ENCODE measurements around the gene PSMD4. TPM values are rescaled to one million over a fixed set of nuclear protein-coding genes. Genes with fewer than 3 reads are reported as not detected.
A peak's percentile ranks its signal among the peaks of the same experiment; 100 is the strongest.
"Not testable (repeated sequence)": the region's sequence is repeated elsewhere in the genome, so short reads cannot be mapped to it uniquely, and the experiment has no call there.

The PSMD4 gene
- 82.0 TPM for total RNA-seq

- DNase-seq: peak; percentile 92
Measured at GRCh38 chr1:151254217-151255213, at the start of gene PSMD4. PSMD4 (plus strand) TSS chr1:151254734; CDS start chr1:151254783, 49 bp downstream.

DNA sequence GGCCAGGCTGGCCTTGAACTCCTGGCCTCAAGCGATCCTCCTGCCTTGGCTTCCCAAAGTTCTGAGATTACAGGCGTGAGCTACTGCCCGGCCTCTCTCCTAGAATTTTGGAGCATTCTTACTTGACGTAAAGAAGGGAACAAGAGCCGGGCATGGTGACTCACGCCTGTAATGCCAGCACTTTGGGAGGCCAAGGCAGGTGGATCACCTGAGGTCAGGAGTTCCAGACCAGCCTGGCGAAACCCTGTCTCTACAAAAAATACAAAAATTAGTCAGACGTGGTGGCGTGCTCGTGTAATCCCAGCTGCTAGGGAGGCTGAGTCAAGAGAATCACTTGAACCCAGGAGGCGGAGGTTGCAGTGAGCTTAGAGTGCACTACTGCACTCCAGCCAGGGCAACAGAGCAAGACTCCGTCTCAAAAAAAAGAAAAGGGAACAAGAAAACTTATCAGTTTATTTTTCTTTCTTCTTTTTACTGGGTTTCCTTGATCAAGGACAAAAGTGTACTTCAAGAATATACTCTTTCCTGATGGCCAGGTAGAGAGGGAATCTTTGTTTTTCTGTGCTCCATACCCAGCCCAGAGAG lies 49.1 kb upstream of the PSMD4 start:
- DNase-seq: not testable (repeated sequence)

- DNase-seq: no peak
Measured at GRCh38 chr1:151210830-151211229, 43.7 kb upstream of the PSMD4 start.

GRCh38 chr1:151211972-151212705 lies 42.4 kb upstream of the PSMD4 start:
- no peak for DNase-seq

- DNase-seq: no peak
Measured at GRCh38 chr1:151213560-151213959, 41.0 kb upstream of the PSMD4 start.

DNA sequence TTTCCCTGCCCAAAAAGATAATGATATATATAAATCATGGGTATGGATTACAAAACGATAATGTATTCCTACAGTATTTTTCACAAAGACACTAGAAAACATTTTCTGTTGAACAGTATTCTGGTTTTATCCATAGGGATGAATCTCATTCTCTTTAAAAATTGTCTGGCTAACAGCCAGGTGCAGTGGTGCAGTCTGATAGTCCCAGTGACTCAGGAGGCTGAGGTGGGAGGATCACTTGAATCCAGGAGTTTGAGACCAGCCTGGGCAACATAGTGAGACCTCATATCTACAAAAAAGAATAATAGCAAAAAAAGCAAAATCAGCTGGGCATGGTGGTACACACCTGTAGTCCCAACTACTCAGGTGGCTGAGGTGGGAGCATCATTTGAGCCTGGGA lies 32.9 kb upstream of the PSMD4 start:
- DNase-seq: no peak

DNA sequence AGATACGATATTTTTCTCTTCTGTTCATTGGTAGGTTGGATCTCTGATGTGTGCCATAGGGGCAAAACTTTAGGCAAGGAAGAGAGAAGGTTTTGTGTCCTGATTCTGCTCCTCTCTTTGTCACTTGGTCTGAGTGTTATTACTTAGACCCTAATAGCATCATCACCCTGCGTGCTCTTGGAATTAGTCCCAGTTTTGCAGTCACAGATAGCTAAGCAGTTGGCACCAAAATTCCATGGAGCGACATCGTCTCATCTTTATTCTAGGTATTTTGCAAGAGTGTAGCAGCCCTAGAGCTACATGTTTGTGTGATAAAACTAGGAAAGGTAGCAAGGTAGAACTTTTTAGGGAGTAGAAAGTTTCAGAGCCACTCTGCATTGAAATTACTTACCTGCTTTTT lies 32.4 kb upstream of the PSMD4 start:
- DNase-seq: no peak

- no peak for DNase-seq
Measured at GRCh38 chr1:151235235-151235634, 19.3 kb upstream of the PSMD4 start.

DNA sequence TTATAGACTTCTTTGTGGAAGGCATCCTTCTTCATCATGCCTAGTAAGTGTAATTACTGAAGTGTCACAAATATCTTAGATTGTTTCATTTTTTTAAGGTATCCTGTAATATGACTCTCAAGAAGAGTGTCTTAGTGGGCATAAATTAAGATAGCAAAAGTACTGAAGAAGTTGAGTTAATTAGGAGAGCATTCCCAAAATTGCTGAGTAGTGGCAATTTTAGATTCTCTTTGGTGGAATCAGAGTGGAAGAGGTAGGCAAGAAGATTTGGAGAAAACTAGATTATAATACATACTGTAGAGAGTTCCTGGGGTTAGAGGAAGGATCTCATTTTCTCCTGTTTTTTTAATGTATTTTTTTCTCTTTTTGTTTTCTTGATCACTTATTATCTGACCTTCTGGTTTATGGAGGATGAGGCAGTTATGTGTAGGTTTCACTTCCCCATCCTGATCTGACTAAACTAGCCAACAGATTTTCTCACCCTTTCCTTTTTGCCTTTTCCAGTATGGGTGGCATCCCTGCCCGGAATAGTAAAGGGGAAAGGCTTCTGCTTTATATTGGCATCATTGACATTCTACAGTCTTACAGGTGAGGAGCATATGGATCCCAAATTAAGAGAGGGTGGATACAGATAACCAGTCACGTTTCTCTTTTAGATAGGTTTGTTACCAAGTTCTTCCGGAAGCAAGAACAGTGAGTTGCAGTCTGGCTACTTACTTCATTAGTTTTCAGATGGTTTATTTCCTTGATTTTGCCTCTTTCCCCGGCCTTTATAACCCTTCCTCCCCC lies 16.7 kb upstream of the PSMD4 start:
- DNase-seq: no peak

DNA sequence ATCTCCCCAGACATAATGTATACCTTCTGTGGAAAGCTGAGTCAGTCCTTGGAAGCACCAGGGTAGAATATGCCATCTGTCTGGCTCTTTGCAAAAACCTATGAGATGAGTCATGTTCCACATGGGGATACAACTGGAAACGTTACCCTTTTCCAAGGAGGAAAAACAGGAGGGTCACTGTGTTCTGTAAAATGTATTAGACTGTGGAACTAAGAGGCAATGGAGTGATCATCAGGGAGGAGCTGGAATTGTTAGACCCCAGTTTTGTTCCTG lies 16.1 kb upstream of the PSMD4 start:
- peak; percentile 2 for DNase-seq

DNA sequence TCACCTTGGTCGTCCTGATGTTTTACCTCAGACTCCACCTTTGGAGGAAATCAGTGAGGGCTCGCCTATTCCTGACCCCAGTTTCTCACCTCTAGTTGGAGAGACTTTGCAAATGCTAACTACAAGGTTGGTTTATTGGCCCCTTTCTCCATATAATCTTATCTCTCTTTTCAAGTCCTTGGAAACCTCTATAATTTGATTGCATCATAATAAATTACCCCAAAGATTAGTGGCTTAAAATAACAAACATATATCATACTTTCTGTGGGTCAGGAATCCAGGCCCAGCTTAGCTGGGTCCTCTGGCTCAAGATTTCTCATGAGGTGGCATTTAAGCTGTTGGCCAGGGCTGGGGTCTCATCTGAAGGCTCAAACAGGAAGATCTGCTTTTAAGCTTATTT lies 12.1 kb upstream of the PSMD4 start:
- DNase-seq: no peak

- DNase-seq: no peak
Measured at GRCh38 chr1:151243683-151244216, 10.8 kb upstream of the PSMD4 start.

- no peak for DNase-seq
Measured at GRCh38 chr1:151246786-151247185, 7.7 kb upstream of the PSMD4 start.

GRCh38 chr1:151251656-151252470 lies 2.7 kb upstream of the PSMD4 start:
- peak; percentile 30 for DNase-seq

- no peak for DNase-seq
Measured at GRCh38 chr1:151255381-151255780, 847 bp downstream of the PSMD4 start.

DNA sequence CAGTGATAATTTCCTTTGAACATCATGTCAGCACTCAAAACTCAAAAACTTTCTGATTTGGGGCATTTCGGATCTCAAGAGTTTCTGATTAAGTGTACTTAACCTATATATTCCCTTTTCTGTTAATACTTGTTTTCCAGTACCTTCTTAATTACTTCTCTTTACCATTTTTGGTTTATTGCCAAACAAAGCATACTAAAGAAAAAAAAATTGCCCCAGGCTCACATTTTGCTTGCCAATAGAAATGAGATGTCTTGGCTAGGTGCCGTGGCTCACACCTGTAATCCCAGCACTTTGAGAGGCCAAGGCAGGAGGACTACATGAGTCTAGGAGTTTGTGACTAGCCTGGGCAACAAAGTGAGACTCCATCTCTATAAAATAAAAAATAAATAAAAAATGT lies 4.8 kb downstream of the PSMD4 start:
- DNase-seq: no peak

- DNase-seq: no peak
Measured at GRCh38 chr1:151265446-151266236, 11.1 kb downstream of the PSMD4 start.

- no peak for DNase-seq
Measured at GRCh38 chr1:151266315-151266714, 11.8 kb downstream of the PSMD4 start.

DNA sequence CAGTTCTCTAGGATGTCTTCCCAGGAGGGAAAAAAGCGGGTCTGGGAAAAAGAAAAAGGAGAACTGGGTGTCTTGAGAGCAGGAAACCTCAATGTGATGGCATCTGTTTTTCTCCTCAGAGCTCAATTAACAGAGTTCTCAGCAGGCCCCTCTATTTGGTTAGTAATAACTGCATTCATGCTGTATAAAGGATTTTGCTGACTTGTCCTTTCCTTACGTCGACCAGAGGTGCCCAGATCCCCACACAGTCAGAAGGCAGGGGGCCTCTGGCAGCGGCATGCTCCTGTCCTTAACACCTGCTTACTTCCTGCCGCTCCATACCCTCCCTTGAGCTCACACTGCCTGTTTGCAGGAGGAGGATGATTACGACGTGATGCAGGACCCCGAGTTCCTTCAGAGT lies 12.3 kb downstream of the PSMD4 start:
- DNase-seq: no peak

DNA sequence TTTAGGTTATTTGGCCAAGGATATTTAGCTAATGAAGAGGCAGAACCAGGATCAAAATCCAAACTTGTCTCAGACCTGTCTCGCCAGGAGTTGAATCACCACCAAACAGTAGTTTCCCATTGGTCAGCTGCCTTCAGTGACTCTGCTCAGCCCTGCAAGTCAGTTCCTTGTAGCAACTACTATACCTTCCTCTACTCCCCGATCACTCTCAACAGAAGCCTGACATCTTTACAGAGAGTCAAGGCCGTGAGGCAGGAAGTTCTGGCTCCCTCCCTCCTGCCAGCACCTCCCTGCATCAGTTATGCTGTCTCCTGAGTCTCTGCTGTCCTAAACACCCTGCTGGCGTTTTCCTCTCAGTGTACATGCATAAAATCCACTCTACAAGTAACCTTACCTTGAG lies 13.2 kb downstream of the PSMD4 start:
- no peak for DNase-seq

Data from occipital lobe (tissue), 2 donors.